ENCODE measurements around the gene MAN2B2. TPM values are rescaled to one million over a fixed set of nuclear protein-coding genes. Genes with fewer than 3 reads are reported as not detected.

Gene MAN2B2
- polyA plus RNA-seq, 1 donor: 16.4 TPM

DNA sequence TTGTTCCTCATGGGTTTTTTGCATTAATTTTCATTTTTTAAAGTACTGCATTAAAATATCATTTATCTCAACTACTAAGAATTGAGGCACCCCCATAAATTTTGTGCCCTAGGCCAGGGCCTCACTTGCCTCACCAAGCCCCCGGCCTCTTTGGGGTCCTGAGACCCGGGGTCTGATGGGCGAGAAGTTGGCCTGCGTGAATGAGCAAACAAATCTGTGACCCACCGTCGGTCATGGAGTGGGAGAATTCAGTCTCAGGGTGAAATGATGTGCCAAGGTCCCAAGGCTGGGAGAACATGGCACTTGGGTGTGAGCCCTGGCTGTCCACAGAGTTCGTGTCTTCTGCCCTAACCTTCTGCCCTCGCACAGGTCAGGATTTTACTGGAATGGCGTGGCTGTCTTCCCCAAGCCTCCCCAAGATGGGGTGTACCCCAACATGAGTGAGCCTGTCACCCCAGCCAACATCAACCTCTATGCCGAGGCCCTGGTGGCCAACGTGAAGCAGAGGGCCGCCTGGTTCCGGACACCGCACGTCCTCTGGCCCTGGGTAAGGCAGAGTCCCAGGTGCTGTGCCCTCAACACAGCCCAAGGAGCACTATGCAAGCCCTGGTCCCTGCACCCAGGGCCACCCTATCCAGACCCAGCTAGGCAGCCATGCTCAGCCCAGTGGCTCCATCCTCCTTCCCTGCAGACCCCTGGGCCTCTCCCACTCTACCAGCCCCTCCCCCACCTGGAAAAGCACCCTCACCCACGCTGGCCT is 18.0 kb downstream of the MAN2B2 start:
- no peak for DNase-seq

DNA sequence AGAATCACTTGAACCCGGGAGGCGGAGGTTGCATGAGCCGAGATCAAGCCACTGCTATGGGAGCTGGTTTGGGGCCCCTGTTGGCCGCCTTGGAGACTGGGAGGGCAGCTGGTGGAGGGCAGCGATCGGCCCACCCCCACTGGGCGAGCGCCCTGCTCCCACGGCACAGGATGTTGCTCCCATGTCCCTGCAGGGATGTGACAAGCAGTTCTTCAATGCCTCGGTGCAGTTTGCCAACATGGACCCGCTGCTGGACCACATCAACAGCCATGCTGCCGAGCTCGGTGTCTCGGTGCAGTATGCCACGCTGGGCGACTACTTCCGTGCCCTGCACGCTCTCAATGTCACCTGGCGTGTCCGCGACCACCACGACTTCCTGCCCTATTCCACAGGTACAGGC is 19.4 kb downstream of the MAN2B2 start:
- DNase-seq: no peak

DNA sequence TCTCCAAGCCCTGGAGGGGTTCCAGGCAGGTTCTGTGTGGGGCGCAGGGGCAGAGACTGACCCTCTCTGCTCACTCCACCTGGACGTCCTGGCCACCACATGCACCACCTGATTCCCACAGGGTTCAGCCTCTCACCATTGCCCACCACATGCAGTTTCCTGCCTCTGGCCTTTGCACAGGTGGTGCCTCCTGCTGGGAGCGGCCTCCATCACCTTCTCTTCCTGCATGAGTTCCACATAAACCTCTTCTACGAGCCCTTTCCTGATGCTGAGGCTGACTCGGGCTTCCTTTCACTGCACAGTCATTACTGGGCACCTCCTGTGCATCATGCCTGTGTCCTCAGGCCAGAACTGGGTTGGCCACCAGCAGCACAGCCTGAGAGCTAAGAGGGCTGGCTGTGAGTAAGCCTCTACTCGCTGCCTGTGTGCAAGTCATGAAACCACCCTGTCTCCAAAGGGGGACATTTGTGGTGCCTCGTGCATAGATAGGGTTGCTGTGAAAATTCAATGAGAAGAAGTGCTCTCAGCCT is 19.9 kb downstream of the MAN2B2 start:
- no peak for DNase-seq

DNA sequence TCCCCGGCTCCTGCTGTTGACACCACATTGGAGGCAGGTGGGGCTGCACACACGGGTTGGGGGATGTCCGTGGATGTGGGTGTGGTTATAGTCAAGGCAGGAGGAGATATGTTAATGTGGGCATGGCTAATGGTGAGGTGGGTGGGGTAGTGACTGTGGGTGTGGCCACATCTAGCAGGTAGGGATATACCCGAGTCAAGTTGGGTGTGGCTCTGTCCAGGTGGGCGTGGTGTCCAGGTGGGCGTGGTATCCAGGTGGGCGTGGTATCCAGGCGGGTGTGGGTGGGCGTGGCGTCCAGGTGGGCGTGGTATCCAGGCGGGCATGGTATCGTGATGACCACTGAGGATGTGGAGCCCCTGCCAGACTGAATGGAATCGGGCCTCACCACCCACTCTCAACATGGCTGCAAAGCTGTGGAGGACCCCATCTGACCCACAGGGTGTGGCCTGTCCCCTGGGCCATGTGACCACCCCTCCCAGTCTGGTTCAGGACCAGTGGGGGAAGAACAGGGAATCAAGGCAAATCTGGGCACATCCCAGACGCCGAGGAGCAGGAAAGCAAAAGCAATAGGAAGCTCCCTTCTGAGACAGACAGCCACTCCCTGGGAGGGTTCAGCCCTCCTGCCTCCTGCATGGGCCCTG is 21.0 kb downstream of the MAN2B2 start:
- no peak for DNase-seq

DNA sequence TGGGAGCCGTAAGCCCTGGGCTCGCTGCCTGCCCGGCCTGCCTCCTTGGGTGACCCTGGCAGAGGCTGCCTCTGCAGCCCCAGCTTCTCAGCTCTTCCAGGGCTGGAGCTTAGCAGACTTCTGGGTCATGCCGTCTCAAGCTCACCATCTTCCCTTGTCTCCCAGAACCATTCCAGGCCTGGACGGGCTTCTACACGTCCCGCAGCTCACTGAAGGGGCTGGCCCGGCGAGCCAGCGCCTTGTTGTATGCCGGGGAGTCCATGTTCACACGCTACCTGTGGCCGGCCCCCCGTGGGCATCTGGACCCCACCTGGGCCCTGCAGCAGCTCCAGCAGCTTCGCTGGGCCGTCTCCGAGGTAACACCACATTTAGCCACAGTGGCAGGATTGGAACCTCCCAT is 22.0 kb downstream of the MAN2B2 start:
- no peak for DNase-seq

DNA sequence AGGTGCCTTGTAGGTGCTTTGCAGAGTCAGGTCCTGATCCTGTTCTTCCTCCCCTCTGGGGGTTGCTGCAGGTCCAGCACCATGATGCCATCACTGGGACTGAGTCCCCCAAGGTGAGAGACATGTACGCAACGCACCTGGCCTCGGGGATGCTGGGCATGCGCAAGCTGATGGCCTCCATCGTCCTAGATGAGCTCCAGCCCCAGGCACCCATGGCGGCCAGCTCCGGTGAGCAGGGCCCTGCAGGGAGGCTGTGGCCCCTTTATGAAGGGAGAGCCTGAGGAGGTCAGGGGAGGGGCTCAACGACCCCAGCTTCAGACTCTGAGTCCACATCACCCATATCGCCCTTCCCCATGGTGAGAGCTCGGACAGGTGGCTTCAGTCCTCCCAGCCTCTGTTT is 23.1 kb downstream of the MAN2B2 start:
- DNase-seq: no peak

DNA sequence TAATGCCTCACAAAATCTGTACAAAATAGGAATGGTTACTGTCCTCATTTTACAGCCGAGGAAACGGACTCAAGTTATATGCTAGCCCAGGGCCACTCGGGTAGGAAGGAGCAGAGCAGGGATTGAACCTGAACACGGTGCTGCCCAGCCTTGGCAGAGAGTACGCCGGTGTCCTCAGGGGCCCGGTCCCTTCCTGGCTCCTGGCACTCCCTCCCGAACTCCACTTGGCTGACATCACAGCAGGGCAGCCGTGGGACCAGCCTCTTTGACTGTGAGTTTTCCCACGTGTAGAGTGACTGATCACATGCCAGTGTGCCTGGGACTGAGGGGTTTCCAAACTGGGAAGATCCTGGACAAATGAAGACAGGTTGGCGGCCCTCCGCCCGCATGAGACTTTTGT is 23.7 kb downstream of the MAN2B2 start:
- no peak for DNase-seq

DNA sequence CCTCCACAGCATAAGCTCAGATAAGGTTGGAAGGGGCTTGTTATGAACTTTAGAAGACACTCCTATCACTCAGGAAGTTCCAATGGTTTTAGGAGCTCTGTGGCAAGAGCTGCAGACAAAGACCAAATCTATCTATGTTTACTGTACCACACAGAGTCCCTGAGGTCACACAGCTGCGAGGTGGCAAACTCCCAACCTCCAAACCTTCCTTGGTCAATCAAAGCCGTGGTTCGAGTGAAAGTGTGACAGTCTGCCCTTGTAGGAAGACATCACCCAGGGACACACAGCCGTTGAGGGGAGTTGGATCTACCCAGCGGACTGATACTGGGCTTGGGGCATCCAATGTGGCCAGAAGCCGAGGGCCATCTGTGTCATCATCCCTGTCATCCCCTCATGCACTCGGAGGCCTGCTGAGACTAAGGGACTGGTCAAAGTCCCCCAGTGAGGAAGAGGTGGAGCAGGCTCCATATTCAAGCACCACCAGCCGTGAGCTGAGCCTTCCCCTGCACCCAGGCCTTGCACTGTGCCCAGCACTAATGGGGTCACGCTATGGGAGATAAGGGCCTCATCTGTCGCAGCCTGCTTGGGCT is 26.8 kb downstream of the MAN2B2 start:
- no peak for DNase-seq

DNA sequence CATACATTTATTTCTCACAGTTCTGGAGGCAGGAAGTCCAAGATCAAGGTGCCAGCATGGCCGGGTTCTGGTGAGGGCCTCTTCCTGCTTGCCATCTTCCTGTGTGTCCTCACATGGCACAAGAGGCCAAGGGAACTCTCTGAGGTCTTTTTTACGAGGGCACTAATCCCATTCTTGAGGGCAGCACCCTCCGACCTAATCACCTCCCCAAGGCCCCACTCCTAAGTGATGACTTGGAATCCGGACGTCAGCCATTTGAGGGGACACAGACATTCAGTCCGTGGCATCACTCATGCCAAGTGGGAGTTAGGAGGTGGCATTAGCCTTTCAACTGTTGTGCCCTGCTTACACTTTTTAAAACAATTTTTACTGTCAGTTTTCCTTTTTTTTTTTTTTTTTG is 27.3 kb downstream of the MAN2B2 start:
- DNase-seq: no peak

DNA sequence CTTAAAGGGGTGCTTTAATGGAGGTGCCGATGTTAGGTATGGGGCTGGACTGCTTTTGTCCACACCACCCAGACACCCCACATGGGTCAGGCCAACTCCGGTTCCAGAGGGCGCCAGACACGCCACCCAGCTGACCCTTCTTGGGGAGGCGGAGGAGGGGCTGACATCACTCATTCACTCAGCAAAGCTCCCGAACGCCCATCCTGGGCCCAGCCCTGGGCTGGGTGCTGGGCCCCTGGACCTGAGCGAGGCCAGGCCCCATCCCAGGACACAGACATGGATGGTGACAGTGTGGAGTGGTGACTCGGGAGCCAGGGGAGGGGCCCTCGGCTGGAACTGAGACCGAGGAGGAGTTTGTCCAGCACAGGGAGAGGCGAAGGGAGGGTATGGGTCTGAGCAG is 28.1 kb downstream of the MAN2B2 start:
- DNase-seq: no peak

DNA sequence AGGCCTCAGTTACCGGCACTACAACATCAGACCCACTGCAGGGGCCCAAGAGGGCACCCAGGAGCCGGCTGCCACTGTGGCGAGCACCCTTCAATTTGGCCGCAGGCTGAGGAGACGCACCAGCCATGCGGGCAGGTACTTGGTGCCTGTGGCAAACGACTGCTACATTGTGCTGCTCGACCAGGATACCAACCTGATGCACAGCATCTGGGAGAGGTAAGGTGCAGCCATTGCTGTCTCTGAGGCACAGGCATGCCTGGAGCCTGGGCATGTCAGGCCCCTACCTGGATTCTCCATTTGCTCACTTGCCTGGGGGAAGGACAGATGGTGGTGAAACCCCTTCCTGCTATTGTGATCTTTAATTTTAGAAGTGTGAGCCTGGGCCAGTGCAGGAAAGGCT is 30.1 kb downstream of the MAN2B2 start:
- DNase-seq: no peak

DNA sequence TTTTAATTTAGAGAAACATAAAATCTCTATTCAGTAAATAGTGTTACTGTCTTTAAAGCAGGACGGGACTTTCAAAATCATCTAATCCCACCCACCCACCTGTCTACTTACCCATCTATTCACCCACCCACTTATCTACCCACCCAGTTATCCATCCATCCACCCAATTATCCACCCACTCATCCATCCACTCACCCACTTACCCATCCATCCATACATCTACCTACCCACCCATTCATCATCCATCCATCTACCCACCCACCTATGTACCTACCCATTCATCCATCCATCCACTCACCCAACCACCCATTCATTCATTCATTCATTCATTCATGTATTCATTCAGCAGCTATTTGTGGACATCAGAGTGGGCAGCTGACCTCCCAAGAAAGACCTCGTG is 30.6 kb downstream of the MAN2B2 start:
- DNase-seq: no peak

DNA sequence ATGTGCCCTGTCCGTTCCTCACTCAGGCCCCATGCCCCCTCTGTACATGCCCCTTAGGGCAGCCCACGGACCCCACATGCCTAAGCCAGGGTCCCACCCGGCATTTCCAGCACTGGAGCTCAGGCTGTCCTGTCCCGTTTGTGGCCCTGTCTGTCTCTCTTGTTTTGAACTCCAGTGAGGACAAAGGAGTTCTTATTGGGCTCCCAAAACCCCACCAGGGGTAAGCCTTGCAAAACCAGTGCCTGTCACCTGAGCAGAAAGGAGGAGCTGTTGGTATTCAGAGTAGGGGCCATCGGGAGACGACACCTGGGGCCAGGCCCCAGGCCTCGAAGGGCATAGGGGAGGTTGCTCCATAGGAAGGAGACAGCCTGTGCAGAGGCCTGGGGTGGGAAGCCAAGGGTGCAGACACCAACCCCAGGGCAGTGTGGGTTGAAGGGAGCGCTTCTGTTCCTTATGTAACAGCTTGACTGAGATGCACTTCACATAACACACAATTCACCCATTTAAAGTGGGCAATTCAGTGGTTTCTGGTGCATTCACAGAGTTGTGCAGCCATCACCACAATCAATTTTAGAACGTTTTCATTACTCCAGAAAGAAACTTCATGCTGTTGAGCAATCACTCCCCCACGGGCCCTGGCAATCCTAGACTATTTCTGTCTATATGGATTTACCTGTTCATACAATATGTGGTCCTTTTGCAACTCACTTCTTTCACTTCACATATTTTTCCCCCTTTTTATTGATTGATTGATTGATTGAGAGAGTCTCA is 31.7 kb downstream of the MAN2B2 start:
- no peak for DNase-seq

DNA sequence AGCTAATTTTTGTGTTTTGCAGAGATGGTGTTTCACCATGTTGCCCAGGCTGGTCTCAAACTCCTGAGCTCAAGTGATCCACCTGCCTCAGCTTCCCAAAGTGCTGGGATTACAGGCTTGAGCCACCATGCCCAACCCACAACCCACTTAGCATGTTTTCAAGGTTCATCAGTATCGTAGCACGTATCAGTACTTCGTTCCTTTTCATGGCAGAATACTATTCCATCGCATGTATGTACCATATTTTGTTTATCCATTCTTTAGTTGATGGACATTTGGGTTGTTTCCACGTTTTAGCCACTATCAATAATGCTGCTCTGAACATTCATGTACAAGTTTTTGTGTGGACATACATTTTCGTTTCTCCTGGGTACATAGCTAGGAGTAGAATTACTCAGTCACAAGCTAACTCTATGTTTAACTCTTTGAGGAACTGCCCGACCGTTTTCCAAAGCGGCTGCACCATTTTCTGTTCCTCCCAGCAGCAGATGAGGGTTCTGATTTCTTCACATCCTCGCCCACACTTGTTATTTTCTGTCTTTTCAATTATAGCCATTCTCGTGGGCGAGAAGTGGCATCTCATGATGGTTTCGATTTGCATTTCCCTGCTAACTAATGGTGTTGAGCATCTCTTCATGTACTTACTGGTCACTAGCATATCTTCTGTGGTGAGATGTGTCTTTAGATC is 32.5 kb downstream of the MAN2B2 start:
- DNase-seq: no peak

DNA sequence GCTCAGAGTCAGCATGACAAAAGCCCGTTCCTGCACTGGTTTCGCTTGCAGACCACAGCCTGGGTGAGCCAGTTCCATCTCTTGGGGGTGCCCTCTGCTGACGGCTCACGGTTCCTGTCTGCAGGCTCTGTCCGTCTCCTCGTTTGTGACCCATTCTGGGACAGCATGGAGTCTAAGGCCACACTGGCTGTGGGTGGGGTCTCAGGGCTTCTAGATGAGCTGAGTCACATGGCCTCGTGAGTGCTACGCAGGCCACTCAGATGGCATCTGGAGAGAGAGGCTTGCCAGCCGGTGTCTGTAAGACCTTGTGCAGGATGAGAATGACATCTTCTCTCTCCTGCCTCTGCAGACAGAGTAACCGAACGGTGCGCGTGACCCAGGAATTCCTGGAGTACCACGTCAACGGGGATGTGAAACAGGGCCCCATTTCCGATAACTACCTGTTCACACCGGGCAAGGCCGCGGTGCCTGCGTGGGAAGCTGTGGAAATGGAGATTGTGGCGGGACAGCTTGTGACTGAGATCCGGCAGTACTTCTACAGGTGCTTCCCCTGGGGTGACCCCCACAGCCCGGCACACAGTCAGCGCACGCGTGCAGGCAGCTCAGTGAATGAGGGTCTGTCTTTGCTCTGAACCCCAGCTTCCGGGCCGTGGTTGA is 33.9 kb downstream of the MAN2B2 start:
- DNase-seq: no peak

DNA sequence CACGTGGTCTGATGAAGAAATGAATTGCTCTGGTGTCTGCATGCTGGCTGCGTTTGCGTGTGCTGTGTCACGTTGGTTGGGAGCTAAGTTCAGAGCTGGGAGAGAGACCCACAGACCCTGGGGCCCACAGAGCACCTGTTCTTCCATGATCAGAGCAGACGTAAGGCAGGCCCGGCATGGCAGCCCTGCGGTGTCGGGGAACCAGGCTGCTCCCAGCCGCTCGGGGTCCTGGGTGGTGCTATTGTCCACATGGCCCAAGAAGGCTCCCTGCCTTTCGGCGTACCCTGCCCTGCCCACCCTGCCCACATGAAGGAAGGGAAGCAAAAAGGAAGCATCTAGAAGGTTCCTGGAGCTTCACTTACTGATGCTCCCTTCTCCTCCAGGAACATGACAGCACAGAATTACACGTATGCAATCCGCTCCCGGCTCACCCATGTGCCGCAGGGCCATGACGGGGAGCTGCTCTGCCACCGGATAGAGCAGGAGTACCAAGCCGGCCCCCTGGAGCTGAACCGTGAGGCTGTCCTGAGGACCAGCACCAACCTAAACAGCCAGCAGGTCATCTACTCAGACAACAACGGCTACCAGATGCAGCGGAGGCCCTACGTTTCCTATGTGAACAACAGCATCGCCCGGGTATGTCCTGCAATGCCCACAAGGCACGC is 34.6 kb downstream of the MAN2B2 start:
- no peak for DNase-seq

DNA sequence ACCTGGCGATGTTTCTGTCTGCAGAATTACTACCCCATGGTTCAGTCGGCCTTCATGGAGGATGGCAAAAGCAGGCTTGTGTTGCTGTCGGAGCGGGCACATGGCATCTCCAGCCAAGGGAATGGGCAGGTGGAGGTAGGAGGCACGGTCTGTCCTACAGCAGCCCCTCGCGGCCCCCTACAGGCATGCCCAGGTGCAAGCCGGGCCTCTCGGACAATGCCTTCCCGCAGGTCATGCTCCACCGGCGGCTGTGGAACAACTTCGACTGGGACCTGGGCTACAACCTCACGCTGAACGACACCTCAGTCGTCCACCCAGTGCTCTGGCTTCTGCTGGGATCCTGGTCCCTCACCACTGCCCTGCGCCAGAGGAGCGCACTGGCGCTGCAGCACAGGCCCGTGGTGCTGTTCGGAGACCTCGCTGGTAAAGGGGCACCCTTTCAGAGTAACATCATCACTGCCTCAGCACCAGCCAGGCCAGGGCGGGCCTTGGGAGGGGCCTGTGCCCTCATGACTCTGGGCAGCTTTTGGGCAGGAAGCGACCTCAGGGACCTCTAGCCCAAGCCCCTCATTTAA is 36.0 kb downstream of the MAN2B2 start:
- DNase-seq: no peak

DNA sequence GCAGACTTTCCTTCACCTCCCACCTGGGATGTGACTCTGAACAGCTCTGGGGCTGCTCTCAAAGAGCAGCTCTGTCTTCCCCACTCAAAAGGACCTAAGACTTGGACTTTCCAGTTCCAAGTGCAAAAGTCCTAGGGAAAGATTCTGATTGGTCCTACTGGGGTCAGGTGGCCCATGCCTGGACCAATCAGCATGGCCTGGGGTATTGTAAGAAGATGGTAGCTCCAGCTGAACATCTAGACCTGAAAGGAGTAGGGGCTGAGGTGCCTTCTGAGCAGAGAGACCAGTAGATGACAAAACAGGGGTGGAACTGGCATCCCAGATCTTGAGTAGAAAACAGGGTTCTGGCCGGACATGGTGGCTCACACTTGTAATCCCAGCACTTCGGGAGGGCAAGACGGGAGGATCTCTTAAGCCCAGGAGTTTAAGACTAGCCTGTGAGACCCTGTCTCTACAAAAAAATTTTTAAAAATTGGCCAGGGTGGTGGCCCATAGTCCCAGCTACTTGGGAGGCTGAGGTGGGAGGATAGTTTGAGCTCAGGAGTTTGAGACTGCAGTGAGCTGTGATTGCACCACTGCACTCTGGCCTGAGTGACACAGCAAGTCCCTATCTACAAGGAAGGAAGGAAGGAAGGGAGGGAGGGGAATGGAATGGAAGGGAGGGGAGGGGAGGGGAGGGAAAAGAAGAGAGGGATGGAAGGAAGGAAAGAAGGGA is 38.1 kb downstream of the MAN2B2 start:
- DNase-seq: no peak
